ENCODE measurements around the gene PCED1A.

The PCED1A gene

DNA sequence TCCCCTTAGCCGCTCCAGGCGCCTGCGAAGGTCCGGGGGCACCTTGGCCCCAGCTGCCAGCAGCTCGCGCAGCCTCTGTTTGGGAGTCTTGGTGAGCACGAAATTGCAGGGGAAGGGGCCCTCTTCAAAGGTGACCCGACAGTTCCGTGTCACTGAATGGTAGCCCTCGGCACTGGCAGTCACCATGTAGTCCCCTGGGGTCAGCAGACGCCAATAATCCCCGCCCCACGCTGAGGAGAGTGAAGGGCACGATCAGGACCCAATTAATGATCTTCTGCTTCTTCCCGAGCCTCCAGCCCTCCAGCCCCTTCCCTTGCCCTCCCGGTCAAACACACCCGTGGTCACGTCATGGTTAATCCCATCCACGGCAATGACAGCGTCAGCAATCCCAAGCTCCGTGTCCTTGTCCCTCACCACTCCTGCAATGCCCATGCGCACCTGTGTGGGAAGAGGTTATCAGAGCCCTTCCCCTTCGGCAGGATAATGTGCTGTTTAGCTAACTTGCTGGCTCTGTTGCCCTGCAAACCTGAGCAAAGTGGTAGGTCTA is 46.2 kb downstream of the PCED1A start:
- no peak overlapping the region for H3K4me3 ChIP-seq
- DNase-seq (ENCODE audit: low spot score), result no peak
- no peak overlapping the region for H3K27ac ChIP-seq
- no peak for TF ChIP-seq CTCF (IDR thresholded peaks at IDR 0.05)

GRCh38 chr20:2793471-2793870 is 47.0 kb downstream of the PCED1A start:
- no peak for TF ChIP-seq CTCF (IDR thresholded peaks at IDR 0.05)
- DNase-seq (ENCODE audit: low spot score), result no peak

More at GRCh38 chr20:2793471-2793870, 47.0 kb downstream of the PCED1A start:
- Histone ChIP-seq H3K27ac (no peak overlapping the region), H3K4me3 (no peak overlapping the region)
